ENCODE data around the gene TENM4.

TENM4 gene

DNA sequence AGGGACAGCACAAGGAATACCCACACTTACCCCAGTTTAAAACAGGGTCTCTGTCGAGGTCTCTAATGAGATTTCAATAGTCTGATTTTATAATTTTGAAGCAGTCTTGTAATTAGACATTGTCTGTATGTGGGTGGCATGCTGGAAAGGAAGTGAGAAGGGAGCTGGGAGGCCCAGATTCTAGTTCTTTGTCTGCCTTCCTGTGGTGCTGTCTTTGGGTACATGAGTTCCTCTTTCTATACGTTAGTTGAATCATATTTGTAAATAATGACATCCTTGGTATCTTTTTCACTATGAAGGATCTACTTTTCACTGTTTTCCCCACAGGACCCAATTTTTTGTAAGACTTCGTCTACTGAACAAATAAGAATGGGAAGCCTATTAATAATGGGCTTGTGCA lies 42.0 kb upstream of the TENM4 start:
- TF ChIP-seq, protein P1, sequence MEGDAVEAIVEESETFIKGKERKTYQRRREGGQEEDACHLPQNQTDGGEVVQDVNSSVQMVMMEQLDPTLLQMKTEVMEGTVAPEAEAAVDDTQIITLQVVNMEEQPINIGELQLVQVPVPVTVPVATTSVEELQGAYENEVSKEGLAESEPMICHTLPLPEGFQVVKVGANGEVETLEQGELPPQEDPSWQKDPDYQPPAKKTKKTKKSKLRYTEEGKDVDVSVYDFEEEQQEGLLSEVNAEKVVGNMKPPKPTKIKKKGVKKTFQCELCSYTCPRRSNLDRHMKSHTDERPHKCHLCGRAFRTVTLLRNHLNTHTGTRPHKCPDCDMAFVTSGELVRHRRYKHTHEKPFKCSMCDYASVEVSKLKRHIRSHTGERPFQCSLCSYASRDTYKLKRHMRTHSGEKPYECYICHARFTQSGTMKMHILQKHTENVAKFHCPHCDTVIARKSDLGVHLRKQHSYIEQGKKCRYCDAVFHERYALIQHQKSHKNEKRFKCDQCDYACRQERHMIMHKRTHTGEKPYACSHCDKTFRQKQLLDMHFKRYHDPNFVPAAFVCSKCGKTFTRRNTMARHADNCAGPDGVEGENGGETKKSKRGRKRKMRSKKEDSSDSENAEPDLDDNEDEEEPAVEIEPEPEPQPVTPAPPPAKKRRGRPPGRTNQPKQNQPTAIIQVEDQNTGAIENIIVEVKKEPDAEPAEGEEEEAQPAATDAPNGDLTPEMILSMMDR (conservative IDR thresholded peaks at IDR 0.05; ENCODE audit: low read depth, low read length) = no peak
- no peak overlapping the region for H3K4me3 ChIP-seq (ENCODE audit: low read depth, low read length)
- DNase-seq (ENCODE audit: low read depth) = no peak

DNA sequence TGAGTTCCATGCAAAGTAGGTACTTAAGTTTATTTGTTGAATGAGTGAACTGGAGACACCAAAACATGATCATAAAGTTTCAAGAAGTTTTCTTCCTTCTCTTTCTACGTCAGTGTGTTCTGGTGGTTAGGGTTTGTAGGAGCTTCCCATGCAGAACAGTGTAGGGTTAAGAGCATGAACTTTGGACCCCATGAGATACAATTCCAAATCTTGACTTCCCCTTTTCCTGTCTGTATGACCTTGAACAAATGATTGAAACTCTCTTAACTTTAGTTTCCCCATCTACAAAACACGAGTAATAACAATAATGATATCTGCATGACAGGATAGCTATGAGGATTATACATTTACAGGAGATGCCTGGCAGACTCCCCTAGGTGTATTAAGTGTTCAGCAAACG lies 41.0 kb upstream of the TENM4 start:
- H3K4me3 ChIP-seq (ENCODE audit: low read depth, low read length) = no peak overlapping the region
- DNase-seq (ENCODE audit: low read depth) = no peak
- TF ChIP-seq, protein P1 (conservative IDR thresholded peaks at IDR 0.05; ENCODE audit: low read depth, low read length) = no peak

DNA sequence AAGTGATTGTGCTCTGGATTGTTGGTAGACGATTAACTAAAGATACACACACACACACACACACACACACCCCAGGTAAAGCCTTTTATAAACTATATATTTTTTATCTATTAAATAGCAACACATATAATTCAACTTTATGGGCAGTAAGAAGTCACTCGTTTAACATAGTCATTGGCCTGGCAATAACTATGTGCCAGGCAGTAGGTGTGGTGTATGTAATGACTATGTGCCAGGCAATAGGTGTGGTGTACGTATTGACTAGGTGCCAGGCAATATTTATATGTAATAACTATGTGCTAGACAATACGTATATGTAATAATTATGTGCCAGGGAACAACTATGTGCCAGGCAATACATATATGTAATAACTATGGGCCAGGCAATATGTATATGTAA lies 40.0 kb upstream of the TENM4 start:
- DNase-seq (ENCODE audit: low read depth) = no peak
- TF ChIP-seq, protein P1 (conservative IDR thresholded peaks at IDR 0.05; ENCODE audit: low read depth, low read length) = no peak

DNA sequence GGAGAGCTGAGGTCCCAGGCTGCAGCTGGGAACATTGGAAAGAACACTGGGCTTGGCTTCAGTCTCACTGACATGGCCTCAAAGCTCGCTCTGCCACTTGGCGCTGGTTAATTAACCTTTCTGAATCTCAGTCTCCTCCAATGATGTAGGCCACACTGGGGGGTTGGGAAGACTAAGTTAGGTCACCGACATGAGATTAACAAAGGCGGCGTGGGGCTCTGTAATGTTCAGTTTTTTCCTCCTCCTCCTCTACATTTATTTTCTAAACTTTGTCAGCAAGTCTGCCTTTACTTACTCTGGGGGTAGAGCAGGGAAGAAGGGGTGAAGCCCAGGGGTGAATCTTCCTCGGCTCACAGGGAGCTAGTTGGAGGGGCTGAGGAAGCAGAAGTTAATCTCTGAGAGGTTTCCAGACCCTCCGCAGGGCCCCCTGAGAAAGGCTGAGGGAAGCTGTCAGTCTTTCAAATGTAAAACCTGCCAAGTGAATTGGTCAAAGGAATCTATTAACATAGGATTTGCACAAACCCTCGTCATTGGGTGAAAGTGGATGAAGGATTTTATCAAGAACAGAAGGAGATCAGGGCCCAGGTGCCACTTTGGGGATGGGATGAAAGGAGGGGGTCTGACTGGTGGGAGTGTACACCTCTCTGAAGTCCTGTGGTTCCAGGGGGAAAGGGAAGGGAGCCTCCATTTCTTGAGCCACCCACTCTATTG lies 32.1 kb upstream of the TENM4 start:
- DNase-seq (ENCODE audit: low read depth) = no peak
- H3K4me3 ChIP-seq (ENCODE audit: low read depth, low read length) = no peak overlapping the region
- TF ChIP-seq, protein P1 (conservative IDR thresholded peaks at IDR 0.05; ENCODE audit: low read depth, low read length) = no peak

More for the DNA sequence above, 40.0 kb upstream of the TENM4 start:
- no peak overlapping the region for H3K4me3 ChIP-seq (ENCODE audit: low read depth, low read length)

DNA sequence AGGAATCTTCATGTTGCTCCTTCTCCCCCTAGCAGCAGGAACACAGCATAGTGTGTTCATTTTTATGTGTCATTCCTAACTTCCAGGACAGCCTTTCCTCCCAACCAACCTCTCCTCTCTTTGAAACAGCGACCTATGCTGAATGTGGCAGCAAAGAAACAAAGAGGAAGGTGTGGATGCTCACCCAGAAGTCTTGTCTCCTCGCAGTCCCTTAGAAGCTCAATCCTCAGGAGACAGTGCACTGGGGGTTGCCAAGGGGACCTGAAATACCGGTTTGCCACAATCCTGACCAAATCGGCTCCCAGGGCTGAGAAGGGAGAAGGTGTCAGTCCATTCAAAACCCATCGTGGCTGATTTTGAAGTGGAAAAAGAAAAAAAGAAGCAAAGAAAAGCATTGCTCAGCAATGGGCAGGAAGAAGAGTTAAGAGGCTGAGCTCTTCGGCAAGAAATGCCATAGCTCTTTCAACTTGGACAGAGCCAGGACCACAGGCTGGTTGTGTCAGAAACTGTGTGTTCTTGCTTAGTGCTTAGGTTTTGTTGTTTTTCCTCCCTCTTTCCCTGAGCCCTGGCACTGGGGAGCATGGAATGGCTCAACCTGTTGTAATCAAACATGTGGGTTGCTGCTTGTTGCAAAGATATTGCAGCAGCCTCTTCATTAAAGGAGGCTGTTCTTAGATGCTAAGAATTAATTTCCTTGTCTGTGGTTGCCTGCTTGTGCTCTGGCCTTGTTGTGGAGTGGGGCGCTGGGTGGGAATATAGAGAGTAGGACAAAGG lies 30.4 kb upstream of the TENM4 start:
- no peak for DNase-seq (ENCODE audit: low read depth)
- TF ChIP-seq, protein P1 (conservative IDR thresholded peaks at IDR 0.05; ENCODE audit: low read depth, low read length) = no peak
- H3K4me3 ChIP-seq (ENCODE audit: low read depth, low read length) = no peak overlapping the region

DNA sequence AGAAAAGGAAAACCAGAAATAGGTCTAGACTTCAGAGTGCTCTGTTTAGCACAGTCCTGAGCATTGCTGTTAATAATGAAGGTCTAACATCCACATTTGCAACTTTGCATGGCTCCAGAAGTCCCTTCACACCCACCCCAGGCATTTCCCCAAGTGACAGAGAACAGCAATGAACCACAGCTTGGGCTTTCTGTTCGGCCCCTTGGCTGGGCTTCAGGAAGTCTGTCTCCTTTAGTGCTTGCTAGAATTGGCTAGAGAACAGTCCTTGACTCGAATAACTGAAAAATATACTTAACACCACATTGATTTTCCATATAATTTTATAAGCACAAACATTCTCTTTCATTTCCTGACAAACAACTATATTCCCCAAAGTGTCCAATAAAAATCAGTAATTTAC lies 29.3 kb upstream of the TENM4 start:
- no peak overlapping the region for H3K4me3 ChIP-seq (ENCODE audit: low read depth, low read length)
- no peak for DNase-seq (ENCODE audit: low read depth)
- TF ChIP-seq, protein P1 (conservative IDR thresholded peaks at IDR 0.05; ENCODE audit: low read depth, low read length) = no peak

Measured in choroid plexus epithelial cell (primary cell).